ENCODE results near the gene GSDMA.

Gene GSDMA

DNA sequence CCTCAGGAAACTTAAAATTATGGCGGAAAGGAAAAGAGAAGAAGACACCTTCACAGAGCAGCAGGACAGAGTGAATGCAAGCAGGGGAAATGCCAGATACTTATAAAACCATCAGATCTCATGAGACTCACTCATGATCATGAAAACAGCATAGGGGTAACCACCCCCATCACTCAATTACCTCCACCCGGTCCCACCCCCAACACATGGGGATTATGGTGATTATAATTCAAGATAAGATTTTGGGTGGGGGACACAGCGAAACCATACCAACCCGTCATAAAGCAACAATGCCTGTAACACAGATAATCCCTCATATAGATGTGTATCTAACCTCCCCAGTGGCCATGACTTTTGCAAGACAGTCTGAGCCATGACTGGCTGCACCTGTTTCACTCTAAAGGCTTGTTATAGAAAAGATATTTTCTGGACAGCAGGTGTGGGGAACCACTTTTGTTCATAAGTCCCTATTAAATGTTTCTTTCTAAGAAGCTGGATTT lies 7.0 kb upstream of the GSDMA start:
- no peak for DNase-seq (ENCODE audit: low read depth in 3 of 3)

DNA sequence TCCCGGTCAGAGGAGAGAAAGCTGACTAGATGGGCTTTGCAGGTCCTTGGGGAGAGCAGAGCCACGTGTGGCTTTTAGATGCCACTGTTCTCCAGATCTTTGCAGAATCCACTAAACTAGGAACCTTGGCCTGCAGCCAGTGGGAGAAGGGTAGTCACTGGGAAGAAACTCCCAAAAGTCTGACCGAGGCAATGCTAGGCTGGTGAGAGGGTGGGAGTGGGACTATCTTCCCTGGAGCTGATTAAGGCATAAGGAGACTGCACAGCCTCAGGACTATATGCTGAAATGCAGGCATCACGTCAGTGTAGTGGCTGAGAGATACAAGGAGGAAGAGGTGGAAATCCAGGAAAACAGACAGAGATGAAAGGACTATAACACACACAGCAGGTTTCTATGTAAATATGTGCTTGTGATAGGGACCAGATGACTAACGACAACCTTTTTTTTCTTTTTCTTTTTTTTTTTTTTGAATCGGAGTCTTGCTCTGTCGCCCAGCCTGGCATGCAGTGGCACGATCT lies 2.2 kb upstream of the GSDMA start:
- no peak for DNase-seq (ENCODE audit: low read depth in 3 of 3)

DNA sequence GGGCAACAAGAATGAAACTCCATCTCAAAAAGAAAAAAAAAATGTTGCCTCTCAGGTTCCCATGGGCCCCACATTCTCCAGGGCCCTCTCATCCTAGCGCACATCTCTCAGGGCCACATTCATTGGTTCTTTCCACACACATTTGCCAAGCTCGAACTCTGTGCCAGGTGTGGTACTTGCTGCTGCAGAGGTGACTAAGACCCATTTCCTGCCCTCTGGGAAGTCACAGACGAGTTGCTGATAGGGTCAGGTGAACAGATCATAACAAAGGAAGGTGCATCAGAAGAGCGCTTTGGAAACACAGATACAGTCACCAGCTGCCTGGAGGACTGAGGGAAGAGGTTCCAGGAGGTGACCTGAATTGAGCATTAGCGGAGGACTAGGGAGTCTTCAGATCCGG lies 1.0 kb downstream of the GSDMA start:
- peak in 1 of 3 experiments; percentile 41 for DNase-seq (ENCODE audit: low read depth in 3 of 3)

DNA sequence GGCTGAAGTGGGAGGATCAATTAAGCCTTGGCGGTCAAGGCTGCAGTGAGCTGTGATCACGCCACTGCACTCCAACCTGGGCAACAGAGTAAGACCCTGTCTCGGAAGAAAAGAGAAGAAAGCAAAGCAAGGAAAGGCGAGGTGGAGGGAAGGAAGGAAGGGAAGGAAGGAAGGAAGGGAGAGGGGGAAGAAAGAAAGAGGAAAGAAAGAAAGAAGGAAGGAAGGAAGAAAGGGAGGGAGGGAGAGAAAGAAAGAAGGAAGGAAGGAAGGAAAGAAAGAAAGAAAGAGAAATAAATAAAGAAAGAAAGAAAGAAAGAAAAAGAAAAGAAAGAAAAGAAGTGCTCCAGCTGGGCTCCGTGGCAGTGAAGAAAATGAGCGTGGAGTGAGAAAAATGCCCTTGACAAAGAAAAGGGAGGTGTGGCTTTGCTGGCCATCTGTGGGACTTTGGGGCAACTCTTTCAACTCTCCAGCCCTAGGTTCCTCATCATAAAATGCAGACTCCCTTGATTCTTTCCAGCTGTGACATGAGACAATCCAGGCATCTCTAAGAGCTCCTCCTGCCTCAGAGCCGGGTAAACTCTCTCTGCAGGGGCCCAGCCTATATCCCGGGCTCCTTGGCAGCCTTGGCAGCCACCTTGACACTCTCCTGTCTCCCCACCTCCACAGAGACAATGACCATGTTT lies 2.4 kb downstream of the GSDMA start:
- DNase-seq (ENCODE audit: low read depth in 3 of 3), result no peak

DNA sequence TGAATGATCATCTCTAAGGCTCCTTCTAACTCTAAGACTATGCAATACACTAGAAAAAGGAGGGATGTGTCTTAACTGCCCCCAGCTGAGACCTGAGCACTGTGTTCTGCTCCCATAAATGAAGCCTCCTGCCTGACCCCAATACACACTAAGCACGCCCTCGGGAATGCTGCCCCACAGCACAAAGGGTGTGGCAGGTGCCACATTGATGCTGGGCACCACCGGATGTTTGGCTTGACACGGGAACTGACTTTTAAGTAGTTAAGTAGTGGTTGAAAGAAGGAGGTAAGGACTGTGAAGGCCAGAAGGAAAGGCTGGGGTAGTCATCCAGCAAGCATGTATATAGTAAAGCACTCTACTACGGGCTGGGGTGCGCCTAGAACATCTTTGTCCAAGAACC lies 4.0 kb downstream of the GSDMA start:
- no peak for DNase-seq (ENCODE audit: low read depth in 3 of 3)

DNA sequence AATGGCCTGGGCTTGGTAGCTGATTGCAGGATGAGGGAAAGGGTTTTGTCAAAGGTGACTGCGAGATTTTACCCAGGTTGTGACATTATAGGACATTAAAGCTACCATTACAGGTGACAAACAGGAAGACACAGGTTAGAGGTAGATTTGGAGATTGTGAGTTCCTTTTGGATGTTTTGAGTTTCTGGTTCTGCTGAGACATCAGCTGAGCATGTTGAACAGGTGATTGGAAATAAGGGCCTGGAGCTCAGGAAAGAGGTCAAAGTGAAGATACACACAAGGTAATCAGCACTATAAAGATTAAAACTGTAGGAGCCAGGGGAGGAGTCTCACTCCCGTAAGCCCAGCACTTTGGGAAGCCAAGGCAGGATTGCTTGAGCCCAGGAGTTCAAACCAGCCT lies 6.0 kb downstream of the GSDMA start:
- no peak for DNase-seq (ENCODE audit: low read depth in 3 of 3)

DNA sequence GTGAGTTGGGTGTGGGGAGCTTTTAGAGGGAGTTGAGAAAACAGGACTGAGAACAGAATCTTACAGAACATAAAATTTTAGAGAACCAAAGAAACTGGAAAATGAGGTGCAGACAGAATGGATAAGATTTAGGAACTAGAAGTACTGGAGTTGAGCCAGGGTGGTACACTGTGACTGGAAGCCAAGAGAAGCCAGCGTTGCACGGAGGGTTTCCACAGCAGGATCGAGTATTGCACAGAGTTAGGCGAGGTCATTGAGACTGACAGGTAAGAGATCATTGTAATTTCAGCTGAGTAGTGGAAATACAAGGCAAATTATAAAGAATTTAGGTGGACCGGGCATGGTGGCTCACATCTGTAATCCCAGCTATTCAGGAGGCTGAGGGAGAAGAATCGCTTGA lies 6.6 kb downstream of the GSDMA start:
- no peak for DNase-seq (ENCODE audit: low read depth in 3 of 3)

DNA sequence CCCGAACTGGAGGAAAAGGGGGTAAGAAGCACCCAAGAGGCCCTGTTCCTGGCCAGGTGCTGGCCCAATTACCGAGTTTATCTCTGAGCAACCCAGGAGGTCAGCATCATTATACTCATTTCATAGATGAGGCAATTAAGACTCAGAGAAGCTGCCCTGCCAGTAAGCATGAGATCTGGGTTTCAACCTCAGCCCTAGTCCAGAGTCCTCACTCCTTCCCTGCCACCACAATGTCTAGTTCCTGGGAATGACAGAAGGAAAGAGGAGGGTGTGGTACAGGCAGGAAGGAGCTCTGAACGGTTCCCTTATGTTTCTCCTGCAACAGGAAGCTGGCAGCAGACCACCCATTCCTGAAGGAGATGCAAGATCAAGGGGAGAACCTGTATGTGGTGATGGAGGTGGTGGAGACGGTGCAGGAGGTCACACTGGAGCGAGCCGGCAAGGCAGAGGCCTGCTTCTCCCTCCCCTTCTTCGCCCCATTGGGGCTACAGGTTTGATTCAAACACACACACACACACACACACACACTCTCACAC lies 7.4 kb downstream of the GSDMA start:
- no peak for DNase-seq (ENCODE audit: low read depth in 3 of 3)

DNA sequence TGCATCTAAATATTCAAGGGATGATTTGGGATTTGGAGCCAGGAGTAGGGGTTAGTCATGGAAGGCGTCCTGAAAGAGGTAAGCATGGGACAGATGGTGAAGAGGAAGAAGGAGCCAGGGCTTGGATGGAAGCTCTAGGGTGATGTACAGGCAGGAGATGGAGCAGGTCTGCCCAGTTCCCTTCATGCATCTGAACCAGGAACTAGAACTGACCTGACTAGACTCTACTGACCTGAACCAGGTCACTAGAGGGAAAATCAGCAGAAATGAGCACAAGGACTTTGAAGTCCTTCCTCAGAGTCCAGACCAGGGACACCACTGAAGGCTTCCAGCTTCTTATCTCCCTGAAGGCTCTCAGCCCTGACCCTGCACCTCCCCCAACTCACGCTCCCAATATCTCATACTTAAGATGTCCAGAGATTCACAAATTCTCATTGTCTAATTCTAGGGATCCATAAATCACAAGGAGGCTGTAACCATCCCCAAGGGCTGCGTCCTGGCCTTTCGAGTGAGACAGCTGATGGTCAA lies 8.3 kb downstream of the GSDMA start:
- no peak for DNase-seq (ENCODE audit: low read depth in 3 of 3)

DNA sequence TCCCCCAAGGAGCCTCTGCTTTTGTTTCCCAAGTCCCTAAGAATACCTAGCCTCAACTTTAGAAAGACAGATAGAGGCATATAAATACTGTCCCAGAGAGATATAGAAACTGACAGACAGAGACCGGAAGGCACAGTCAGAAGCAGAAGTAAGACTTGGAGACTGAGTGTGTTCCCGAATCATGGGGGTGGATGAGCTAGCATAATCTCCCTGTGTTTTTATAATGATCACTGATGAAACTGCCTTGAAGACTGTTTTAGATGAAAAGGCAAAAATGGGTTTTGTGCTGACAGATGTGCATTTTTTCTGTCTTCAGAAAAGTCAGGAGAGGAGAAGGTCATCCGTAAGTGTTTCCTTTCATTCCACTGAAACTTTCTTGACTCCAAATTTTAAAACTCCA lies 9.5 kb downstream of the GSDMA start:
- no peak for DNase-seq (ENCODE audit: low read depth in 3 of 3)

DNA sequence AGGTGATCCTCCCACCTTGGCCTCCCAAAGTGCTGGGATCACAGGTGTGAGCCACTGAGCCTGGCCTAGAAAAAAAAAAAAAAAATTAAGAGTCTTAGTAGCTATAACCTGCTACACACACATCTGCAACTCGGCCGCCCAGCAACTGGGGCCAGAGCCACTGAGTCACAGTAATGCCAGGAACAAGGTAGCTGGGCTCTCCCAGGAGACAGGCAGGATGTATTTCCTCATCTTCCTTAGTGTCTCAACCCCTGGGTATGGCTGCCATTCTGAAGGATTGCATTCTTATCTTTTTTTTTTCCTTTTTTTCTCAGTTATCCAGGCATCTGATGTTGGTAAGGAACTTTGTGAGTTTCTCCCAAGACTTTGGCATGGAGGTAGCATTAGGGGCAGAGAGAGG lies 10.7 kb downstream of the GSDMA start:
- no peak for DNase-seq (ENCODE audit: low read depth in 3 of 3)

DNA sequence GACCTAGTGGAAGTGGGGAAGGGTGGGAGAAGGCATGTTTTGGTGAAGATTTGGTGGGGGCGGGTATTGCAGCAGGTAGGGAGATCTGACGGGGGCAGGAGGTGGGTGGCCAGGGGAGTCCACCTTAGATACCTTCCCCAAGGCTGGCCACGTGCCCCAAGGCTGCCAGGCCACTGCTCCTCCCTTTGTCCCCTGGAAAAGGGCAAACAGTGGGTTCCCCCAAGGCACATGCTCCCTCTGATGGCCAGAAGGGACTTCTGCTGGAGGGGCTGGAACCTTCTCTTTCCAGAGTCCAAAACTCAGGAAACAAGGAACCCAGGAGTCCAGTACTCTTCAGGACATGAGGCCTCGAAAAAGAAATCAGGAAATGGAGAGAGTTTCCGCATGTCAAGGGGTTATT lies 11.6 kb downstream of the GSDMA start:
- no peak for DNase-seq (ENCODE audit: low read depth in 3 of 3)

DNA sequence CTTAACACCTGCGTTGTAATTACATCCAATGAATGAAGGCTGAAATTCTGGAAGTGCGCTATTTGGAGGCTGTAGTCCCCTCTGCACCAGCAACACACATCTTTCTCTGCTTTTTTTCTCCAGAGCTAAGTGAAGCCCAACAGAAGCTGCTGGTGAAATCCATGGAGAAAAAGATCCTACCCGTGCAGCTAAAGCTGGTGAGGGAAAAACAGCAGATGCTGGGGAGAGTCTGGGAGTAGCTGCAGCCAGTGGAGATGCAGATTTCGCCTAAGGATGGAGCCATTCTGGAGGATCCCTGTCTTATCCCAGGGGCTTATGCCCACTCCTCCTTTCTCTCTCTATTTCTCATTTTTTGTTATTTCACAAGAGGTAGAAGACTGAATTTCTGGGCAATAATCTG lies 13.0 kb downstream of the GSDMA start:
- no peak for DNase-seq (ENCODE audit: low read depth in 3 of 3)

DNA sequence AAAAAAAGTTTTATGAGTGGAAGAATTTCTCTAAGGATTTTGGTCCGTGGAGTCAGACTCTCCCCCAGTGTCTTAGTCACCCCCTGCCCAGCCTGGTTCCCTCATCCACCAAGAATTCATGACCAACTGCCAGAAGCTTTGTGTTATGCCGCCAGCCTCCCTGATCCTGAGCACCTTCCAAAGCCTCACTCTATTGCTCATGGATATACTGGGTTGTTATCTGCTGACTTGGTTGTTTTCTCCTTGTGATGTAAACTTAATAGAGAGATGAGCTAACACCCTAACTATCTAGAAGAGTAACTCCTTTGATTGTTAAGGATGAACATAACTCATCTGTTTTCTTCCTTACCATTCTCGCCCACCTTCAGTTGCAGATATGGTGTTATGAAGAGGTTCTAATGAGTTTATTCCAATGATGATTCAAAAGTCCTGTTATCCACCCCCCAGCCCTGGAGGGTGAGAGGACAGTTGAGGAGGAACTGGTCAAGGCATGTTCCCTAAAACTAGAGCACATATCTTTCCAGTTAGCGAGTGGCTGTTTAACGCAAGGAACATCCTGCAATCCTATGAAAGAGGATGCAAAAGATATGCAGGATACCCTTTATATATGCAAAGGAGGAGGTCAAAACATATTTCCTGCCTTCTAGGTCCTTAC lies 16.3 kb downstream of the GSDMA start:
- no peak for DNase-seq (ENCODE audit: low read depth in 3 of 3)

DNA sequence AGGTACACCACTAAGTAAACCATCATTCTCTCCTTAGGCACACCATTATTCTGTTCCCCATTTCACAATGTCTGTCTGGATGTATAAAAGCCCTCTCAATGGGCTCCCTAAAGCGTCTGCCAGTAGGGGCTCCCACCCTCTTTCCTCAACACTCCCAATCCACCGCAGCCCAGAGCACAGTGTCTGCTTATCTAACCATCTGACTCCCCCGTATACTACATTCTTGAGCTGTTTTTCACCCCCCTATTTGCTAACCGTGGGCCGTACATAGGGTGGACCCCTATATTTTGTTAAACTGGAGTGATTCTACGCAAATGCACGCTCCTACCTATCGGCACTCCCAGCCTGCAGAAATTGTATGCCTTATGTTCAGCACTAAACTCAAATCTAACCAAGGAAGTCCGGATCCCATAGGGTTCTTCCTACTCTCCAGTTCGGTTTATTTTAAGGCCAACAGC lies 17.1 kb downstream of the GSDMA start:
- no peak for DNase-seq (ENCODE audit: low read depth in 3 of 3)

DNA sequence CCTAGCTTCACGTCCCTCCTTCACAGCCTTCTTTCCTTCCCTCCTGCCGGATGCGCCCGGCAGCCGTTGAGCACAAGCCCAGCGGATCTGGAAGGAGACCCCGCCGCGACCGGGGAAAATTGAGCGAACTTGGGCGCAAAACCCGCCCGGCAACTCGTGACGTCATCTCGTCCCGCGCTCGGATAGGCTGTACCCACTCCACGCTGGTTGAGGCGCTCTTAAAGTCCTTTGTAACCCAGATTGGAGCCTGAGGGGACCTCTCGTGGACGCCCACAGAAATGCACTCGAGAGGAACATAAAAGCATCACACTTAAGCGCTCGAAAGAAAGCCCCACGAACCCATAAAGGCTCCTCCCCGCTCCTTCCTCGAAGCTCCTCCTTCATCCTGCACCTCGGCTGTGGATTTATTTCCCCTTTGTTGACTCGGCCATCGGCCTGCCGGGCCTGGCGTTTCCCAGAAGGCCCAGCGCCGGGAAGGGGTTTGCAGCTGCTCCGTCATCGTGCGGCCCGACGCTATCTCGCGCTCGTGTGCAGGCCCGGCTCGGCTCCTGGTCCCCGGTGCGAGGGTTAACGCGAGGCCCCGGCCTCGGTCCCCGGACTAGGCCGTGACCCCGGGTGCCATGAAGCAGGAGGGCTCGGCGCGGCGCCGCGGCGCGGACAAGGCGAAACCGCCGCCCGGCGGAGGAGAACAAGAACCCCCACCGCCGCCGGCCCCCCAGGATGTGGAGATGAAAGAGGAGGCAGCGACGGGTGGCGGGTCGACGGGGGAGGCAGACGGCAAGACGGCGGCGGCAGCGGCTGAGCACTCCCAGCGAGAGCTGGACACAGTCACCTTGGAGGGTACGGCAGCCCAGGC lies 17.8 kb downstream of the GSDMA start, which contains the start of gene PSMD3:
PSMD3 (plus strand) TSS at position 457 of the 856 bp plus-strand sequence; CDS start at position 621, 164 bp downstream.
- peak; percentile 90 to 96 (median 95) for DNase-seq (ENCODE audit: low read depth in 3 of 3)

DNA sequence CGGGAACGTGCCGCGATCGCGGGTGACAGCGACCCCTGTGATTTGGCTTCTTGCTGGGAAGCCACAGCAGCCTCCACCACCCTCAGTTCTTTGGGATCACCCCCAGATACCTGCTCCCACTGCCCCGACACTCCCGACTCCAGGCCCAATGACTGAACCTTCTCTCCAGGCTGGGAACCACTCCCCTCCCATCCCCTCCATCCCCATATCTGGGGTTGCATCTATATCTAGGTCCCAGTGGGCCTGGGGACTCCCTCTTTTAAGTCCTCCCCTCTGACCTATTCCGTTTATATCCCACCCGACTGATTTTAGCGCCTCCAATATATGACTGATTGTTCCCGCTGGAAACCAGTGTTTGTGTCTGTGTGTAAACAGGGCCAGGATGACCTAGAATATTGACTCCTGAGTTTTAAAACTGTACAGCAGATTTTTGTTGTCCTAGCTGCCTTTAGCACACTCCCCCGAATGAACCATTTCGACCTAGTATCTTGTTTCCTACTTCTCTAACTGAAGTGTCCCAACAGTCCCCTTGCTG lies 18.5 kb downstream of the GSDMA start:
- no peak for DNase-seq (ENCODE audit: low read depth in 3 of 3)

DNA sequence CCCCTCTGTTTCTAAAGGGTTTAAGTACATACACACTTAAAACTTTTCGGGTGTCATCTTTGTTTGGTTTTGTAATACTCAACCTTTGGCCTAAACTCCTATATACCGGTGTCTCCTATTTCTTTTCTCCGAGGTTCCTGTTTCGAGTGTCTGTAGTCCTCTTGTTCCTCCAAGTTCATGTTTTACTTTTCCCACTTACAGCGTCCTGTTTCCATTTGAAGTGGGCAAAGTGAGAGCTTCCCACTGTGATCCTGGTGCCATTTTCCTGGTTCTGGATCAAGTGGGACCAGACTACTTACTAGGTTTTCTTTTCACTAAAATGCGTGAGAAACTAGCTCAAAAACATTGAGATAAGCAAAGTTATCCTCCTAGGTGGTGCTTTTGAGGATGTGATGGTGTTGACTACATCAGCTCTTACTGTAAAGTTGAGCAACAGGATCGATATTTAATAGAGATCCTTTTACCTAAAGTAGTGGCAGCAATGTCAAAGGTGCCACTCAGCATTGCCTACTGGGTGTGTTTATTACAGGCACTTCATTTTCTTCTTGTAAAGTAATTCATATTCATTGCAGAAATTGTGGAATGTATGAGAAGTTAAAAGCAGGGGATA lies 19.1 kb downstream of the GSDMA start:
- no peak for DNase-seq (ENCODE audit: low read depth in 3 of 3)

DNA sequence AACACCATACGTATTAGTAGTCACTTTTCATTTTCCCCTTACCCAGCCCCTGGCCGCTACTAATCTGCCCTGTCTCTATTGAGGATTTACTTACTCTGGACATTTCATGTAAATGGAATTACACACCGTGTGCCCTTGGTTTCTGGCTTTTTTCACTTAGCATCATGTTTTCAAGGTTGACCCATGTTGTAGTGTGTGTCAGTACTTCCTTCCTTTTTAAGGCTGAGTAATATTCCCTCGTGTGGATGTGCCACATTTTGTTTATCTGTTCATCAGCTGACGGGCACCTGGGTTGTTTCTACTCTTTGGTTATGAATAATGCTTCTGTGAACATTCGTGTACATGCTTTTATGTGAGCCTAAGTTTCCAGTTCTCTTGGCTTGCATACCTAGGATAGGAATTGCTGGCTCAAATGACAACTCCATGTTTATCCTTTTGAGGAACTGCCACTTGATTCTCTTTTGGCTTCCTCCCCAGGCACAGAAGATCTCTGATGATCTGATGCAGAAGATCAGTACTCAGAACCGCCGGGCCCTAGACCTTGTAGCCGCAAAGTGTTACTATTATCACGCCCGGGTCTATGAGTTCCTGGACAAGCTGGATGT lies 25.5 kb downstream of the GSDMA start:
- DNase-seq (ENCODE audit: low read depth in 3 of 3), result no peak

DNA sequence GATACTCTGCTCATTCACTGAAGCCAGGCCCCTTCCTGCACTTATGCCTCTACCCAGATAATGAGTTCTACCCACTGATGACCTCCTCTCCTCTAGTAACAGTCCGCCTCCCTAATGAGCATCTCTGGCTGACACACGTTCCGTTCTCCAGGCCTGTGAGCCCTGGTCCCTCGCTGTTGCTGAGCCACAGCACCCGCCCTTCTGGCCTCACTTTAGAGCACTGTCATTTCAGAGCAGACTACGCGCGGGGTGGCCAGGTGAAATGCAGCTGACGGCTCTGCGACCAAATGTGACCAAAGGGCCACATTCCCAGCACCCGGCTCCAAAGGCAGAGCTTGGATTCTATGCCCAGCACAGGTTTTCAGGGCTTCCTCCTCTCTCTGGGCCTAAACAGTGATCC lies 31.6 kb downstream of the GSDMA start:
- no peak for DNase-seq (ENCODE audit: low read depth in 3 of 3)

DNA sequence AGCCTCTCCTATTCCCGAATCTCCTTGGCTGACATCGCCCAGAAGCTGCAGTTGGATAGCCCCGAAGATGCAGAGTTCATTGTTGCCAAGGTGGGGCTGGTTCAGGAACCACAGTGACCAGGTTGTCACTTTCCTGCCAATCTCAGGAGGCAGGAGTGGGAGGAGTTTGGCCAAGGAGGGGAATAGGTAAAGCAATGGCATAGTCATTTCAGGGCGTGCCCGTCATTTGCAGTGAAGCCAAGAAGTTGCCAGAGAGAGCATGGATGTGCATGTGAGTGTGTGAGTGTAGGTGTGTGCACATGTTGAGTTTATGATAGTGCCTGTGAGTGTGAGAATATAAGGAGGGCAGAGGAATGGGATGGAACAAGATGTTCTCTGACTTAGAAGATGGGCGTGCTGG lies 32.6 kb downstream of the GSDMA start:
- DNase-seq (ENCODE audit: low read depth in 3 of 3), result no peak

All from stimulated activated CD4-positive, alpha-beta T cell treated with anti-CD3 and anti-CD28 coated beads, TNF-alpha, amount 100 ng/mL, for 4 hours (primary cell).